Measurements from ENCODE around the gene MRPL34.

Gene MRPL34

GRCh38 chr19:17341386-17341785, 35.7 kb downstream of the MRPL34 start:
- no peak for DNase-seq (ENCODE audit: low spot score)

GRCh38 chr19:17341845-17342244, 36.2 kb downstream of the MRPL34 start:
- no peak for DNase-seq (ENCODE audit: low spot score)

- DNase-seq (ENCODE audit: low spot score): peak; percentile 76
Measured at GRCh38 chr19:17346109-17346671, 40.5 kb downstream of the MRPL34 start.

GRCh38 chr19:17347361-17347760, 41.7 kb downstream of the MRPL34 start:
- DNase-seq (ENCODE audit: low spot score): no peak

- no peak for DNase-seq (ENCODE audit: low spot score)
Measured at GRCh38 chr19:17347877-17348276, 42.2 kb downstream of the MRPL34 start.

GRCh38 chr19:17348700-17349099, 43.0 kb downstream of the MRPL34 start:
- no peak for DNase-seq (ENCODE audit: low spot score)

GRCh38 chr19:17351815-17352435, 46.3 kb downstream of the MRPL34 start:
- peak; percentile 38 for DNase-seq (ENCODE audit: low spot score)

GRCh38 chr19:17352608-17353280, 47.1 kb downstream of the MRPL34 start:
- DNase-seq (ENCODE audit: low spot score): no peak

GRCh38 chr19:17353386-17353785, 47.7 kb downstream of the MRPL34 start:
- no peak for DNase-seq (ENCODE audit: low spot score)
